SK-N-SH treated with all-trans-retinoic acid at 6 μM for 48 hours (cell line): ENCODE data around the gene PTCH1.

ENCODE experiments used
- ATAC-seq: fragments of 200-7000 bp; cut with Tn5 transposase; 3 replicates; pipeline ENCODE4 v1.9.1; 2020; ENCODE audit warnings: mild to moderate bottlenecking, moderate library complexity
- BACH2 ChIP-seq: fragments of 250-450 bp; sonication (Bioruptor Pico); IDR thresholded peaks from 2 replicates; pipeline ENCODE4 v1.9.0; 2021; ENCODE audit warnings: mild to moderate bottlenecking, borderline replicate concordance
- CREB5 ChIP-seq: fragments of 250-450 bp; sonication (Bioruptor Pico); IDR thresholded peaks from 2 replicates; pipeline ENCODE4 v1.5.1; 2020; ENCODE audit warnings: low read depth, mild to moderate bottlenecking, moderate library complexity
- CSDC2 ChIP-seq: fragments of 250-450 bp; sonication (Bioruptor Pico); IDR thresholded peaks from 2 replicates; pipeline ENCODE4 v1.5.0; 2020; ENCODE audit warnings: mild to moderate bottlenecking, moderate library complexity
- ESRRG ChIP-seq: fragments of 250-450 bp; sonication (Bioruptor Pico); IDR thresholded peaks from 2 replicates; pipeline ENCODE4 v1.6.1; 2021; ENCODE audit warnings: mild to moderate bottlenecking
- GLIS3 ChIP-seq: fragments of 250-450 bp; sonication (Bioruptor Pico); IDR thresholded peaks from 2 replicates; pipeline ENCODE4 v1.5.0; 2020; ENCODE audit warnings: mild to moderate bottlenecking, moderate library complexity
- ISL1 ChIP-seq: fragments of 250-450 bp; sonication (Bioruptor Pico); IDR thresholded peaks from 2 replicates; pipeline ENCODE4 v2.1.2; 2022; ENCODE audit warnings: mild to moderate bottlenecking, moderate library complexity
- OSR1 ChIP-seq: fragments of 250-450 bp; sonication (Bioruptor Pico); IDR thresholded peaks from 2 replicates; pipeline ENCODE4 v1.8.0; 2022; ENCODE audit warnings: moderate library complexity, mild to moderate bottlenecking, inconsistent platforms
- POU6F1 ChIP-seq: fragments of 250-450 bp; sonication (Bioruptor Pico); IDR thresholded peaks from 2 replicates; pipeline ENCODE4 v1.8.0; 2021; ENCODE audit warnings: low read depth, mild to moderate bottlenecking, moderate library complexity, borderline replicate concordance
- PPARA ChIP-seq: fragments of 250-450 bp; sonication (Bioruptor Pico); IDR thresholded peaks from 2 replicates; pipeline ENCODE4 v1.5.0; 2020; ENCODE audit warnings: mild to moderate bottlenecking, borderline replicate concordance
- RARB ChIP-seq: fragments of 250-450 bp; sonication (Bioruptor Pico); IDR thresholded peaks from 2 replicates; pipeline ENCODE4 v1.8.0; 2021; ENCODE audit warnings: mild to moderate bottlenecking, moderate library complexity
- SNAI2 ChIP-seq: fragments of 250-450 bp; sonication (Bioruptor Pico); IDR thresholded peaks from 2 replicates; pipeline ENCODE4 v1.5.0; 2020; ENCODE audit warnings: mild to moderate bottlenecking, moderate library complexity
- TOX ChIP-seq: fragments of 250-450 bp; sonication (Bioruptor Pico); IDR thresholded peaks from 2 replicates; pipeline ENCODE4 v1.8.0; 2021; ENCODE audit warnings: mild to moderate bottlenecking, moderate library complexity, borderline replicate concordance
- TSHZ2 ChIP-seq: fragments of 250-450 bp; sonication (Bioruptor Pico); IDR thresholded peaks from 2 replicates; pipeline ENCODE4 v1.5.0; 2020; ENCODE audit warnings: mild to moderate bottlenecking, moderate library complexity
- ZC3H10 ChIP-seq: fragments of 250-450 bp; sonication (Bioruptor Pico); IDR thresholded peaks from 2 replicates; pipeline ENCODE4 v1.5.1; 2021; ENCODE audit warnings: mild to moderate bottlenecking, moderate library complexity
- ZFP3 ChIP-seq: fragments of 250-450 bp; sonication (Bioruptor Pico); IDR thresholded peaks from 2 replicates; pipeline ENCODE4 v1.5.0; 2020; ENCODE audit warnings: mild to moderate bottlenecking, moderate library complexity
- ZFP30 ChIP-seq: fragments of 450-650 bp; formaldehyde crosslinking; IDR thresholded peaks from 2 replicates; pipeline ENCODE4 v1.5.0; 2022; ENCODE audit warnings: mild to moderate bottlenecking, moderate library complexity
- ZNF565 ChIP-seq: fragments of 450-650 bp; formaldehyde crosslinking; conservative IDR thresholded peaks from 2 replicates; pipeline ENCODE4 v1.5.0; 2020; ENCODE audit warnings: low read depth, mild to moderate bottlenecking, moderate library complexity
- ZNF70 ChIP-seq: fragments of 450-650 bp; formaldehyde crosslinking; IDR thresholded peaks from 2 replicates; pipeline ENCODE4 v1.5.0; 2020; ENCODE audit warnings: mild to moderate bottlenecking, moderate library complexity
- ZNF8 ChIP-seq: fragments of 450-650 bp; formaldehyde crosslinking; IDR thresholded peaks from 2 replicates; pipeline ENCODE4 v1.5.0; 2020; ENCODE audit warnings: mild to moderate bottlenecking, moderate library complexity
- TF ChIP-seq, protein P1 (sequence below): fragments of 250-450 bp; sonication (Bioruptor Pico); IDR thresholded peaks from 2 replicates; pipeline ENCODE4 v1.8.0; 2020; ENCODE audit warnings: mild to moderate bottlenecking, moderate library complexity, borderline replicate concordance
- TF ChIP-seq, protein P2 (sequence below): fragments of 250-450 bp; sonication (Bioruptor Pico); IDR thresholded peaks from 2 replicates; pipeline ENCODE4 v1.5.1; 2021; ENCODE audit warnings: mild to moderate bottlenecking, moderate library complexity

PTCH1 gene

DNA sequence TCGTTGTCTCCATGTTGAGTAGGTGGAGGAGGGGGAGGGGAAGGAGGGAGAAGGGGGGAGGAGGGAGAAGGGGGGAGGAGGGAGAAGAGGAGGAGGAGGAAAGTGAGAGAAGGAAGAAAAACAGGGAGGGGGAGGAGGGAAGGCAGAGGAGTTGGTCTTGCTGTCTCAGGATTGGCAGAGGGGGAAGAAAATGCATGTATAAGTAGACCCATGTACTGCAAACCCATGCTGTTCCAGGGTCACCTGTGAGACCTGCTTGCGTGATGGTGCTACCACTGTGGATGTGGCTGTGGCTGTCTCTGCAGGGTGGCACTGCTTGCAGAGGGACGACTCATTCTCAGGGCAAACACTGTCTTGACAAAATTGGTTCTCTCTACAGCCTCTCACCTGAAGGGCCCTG lies 76.3 kb downstream of the PTCH1 start (continued):
- no peak for TF ChIP-seq POU6F1
- TF ChIP-seq, all 23 proteins: peak for 0

- no peak for TF ChIP-seq ISL1
- no peak for TF ChIP-seq OSR1 (CRISPR knock-in tag)
- TF ChIP-seq POU6F1: no peak
- TF ChIP-seq SNAI2: no peak
- no peak for TF ChIP-seq ZC3H10 (CRISPR knock-in tag)
- TF ChIP-seq BACH2: no peak
- TF ChIP-seq, protein P1, sequence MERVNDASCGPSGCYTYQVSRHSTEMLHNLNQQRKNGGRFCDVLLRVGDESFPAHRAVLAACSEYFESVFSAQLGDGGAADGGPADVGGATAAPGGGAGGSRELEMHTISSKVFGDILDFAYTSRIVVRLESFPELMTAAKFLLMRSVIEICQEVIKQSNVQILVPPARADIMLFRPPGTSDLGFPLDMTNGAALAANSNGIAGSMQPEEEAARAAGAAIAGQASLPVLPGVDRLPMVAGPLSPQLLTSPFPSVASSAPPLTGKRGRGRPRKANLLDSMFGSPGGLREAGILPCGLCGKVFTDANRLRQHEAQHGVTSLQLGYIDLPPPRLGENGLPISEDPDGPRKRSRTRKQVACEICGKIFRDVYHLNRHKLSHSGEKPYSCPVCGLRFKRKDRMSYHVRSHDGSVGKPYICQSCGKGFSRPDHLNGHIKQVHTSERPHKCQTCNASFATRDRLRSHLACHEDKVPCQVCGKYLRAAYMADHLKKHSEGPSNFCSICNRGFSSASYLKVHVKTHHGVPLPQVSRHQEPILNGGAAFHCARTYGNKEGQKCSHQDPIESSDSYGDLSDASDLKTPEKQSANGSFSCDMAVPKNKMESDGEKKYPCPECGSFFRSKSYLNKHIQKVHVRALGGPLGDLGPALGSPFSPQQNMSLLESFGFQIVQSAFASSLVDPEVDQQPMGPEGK (CRISPR knock-in tag): no peak
- no peak for TF ChIP-seq CREB5
- TF ChIP-seq PPARA: no peak
- no peak for TF ChIP-seq RARB
- TF ChIP-seq, protein P2, sequence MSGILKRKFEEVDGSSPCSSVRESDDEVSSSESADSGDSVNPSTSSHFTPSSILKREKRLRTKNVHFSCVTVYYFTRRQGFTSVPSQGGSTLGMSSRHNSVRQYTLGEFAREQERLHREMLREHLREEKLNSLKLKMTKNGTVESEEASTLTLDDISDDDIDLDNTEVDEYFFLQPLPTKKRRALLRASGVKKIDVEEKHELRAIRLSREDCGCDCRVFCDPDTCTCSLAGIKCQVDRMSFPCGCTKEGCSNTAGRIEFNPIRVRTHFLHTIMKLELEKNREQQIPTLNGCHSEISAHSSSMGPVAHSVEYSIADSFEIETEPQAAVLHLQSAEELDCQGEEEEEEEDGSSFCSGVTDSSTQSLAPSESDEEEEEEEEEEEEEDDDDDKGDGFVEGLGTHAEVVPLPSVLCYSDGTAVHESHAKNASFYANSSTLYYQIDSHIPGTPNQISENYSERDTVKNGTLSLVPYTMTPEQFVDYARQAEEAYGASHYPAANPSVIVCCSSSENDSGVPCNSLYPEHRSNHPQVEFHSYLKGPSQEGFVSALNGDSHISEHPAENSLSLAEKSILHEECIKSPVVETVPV (CRISPR knock-in tag): no peak
- TF ChIP-seq ESRRG (CRISPR knock-in tag): no peak
- no peak for TF ChIP-seq ZFP30 (CRISPR knock-in tag)
- TF ChIP-seq TOX (CRISPR knock-in tag): no peak
- no peak for TF ChIP-seq ZFP3 (CRISPR knock-in tag)
- TF ChIP-seq, all 23 proteins: peak for 0
- ATAC-seq: no peak
Observed at GRCh38 chr9:95438561-95439357, 78.0 kb downstream of the PTCH1 start.

DNA sequence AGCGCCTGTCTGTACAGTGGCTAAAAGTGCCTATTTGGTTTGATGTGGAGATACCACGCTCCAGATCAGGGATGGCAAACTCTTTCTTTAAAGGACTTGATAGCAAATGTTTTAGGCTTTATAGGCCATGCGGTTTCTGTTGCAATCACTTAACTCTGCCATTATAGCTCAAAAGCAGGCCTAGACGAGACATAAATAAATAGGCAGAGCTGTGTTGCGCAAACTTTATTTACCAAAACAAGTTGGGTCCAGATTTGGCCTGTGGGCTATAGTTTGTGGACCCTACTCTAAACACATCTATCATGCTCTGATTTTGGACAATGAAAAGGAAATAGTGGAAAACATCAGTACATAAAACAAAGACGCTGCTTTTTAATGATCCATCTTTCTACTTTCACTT lies 79.2 kb downstream of the PTCH1 start:
- TF ChIP-seq, protein P2 (CRISPR knock-in tag): no peak
- TF ChIP-seq ESRRG (CRISPR knock-in tag) (no peak), GLIS3 (CRISPR knock-in tag) (no peak), TSHZ2 (no peak), ZFP30 (CRISPR knock-in tag) (no peak), CSDC2 (CRISPR knock-in tag) (no peak), RARB (no peak), BACH2 (no peak), ZNF8 (CRISPR knock-in tag) (no peak), OSR1 (CRISPR knock-in tag) (no peak), ZNF565 (CRISPR knock-in tag) (no peak), ZNF70 (CRISPR knock-in tag) (no peak), ZC3H10 (CRISPR knock-in tag) (no peak), SNAI2 (no peak), TOX (CRISPR knock-in tag) (no peak), PPARA (no peak)

More for the DNA sequence above, 79.2 kb downstream of the PTCH1 start:
- no peak for ATAC-seq
